Loucy (cell line): ENCODE results near the gene CFAP298.
A peak's percentile ranks its signal among the peaks of the same experiment; 100 is the strongest.

Experiments
- H2AFZ ChIP-seq: fragments of 200-600 bp; sonication (generic); 2 replicates; pipeline ENCODE4 v1.6.0; 2016; ENCODE audit warnings: antibody characterized with exemption, mild to moderate bottlenecking, low read length, moderate library complexity
- H3F3A ChIP-seq: fragments of 200-600 bp; 2 replicates; pipeline ENCODE4 v1.6.0; 2016; ENCODE audit warnings: antibody characterized with exemption, low read depth, mild to moderate bottlenecking
- H3K27me3 ChIP-seq: fragments of 200-600 bp; sonication (generic); 2 replicates; pipeline ENCODE4 v1.6.1; 2014; ENCODE audit warnings: low read length, mild to moderate bottlenecking; ENCODE audit not compliant: insufficient read depth, poor library complexity, severe bottlenecking
- H3K36me3 ChIP-seq: fragments of 200-600 bp; sonication (generic); 2 replicates; pipeline ENCODE4 v1.6.1; 2016; ENCODE audit warnings: low read length; ENCODE audit not compliant: insufficient read depth
- H3K4me1 ChIP-seq: fragments of 200-600 bp; sonication (generic); 2 replicates; pipeline ENCODE4 v1.5.1; 2014; ENCODE audit warnings: low read length, mild to moderate bottlenecking; ENCODE audit not compliant: insufficient read depth, poor library complexity, severe bottlenecking
- H3K4me2 ChIP-seq: fragments of 200-600 bp; sonication (generic); 2 replicates; pipeline ENCODE4 v1.6.0; 2014; ENCODE audit warnings: antibody characterized with exemption, low read length, low read depth, mild to moderate bottlenecking; ENCODE audit not compliant: poor library complexity, severe bottlenecking
- H3K4me3 ChIP-seq: fragments of 200-600 bp; sonication (generic); 2 replicates; pipeline ENCODE4 v1.5.1; 2014; ENCODE audit warnings: low read length, mild to moderate bottlenecking, mixed read lengths; ENCODE audit not compliant: poor library complexity, severe bottlenecking
- H3K79me2 ChIP-seq: fragments of 200-600 bp; sonication (generic); 2 replicates; pipeline ENCODE4 v1.6.1; 2014; ENCODE audit warnings: low read length; ENCODE audit not compliant: insufficient read depth
- H3K9ac ChIP-seq: fragments of 200-600 bp; sonication (generic); 2 replicates; pipeline ENCODE4 v1.6.0; 2014; ENCODE audit warnings: mild to moderate bottlenecking, low read depth, low read length, moderate library complexity; ENCODE audit not compliant: poor library complexity, severe bottlenecking
- H3K9me2 ChIP-seq: fragments of 200-600 bp; sonication (generic); replicated peaks from 2 replicates; pipeline ENCODE4 v1.6.1; 2016; ENCODE audit warnings: low read depth, low read length, mixed read lengths
- H3K9me3 ChIP-seq: fragments of 200-600 bp; sonication (generic); 2 replicates; pipeline ENCODE4 v1.6.1; 2014; ENCODE audit warnings: mild to moderate bottlenecking, antibody characterized with exemption, low read length, low read depth; ENCODE audit not compliant: insufficient read depth
- H4K20me1 ChIP-seq: fragments of 200-600 bp; sonication (generic); 2 replicates; pipeline ENCODE4 v1.6.0; 2014; ENCODE audit warnings: antibody characterized with exemption, low read length, mild to moderate bottlenecking; ENCODE audit not compliant: insufficient read depth, poor library complexity, severe bottlenecking
- EZH2phosphoT487 ChIP-seq: fragments of 200-600 bp; IDR thresholded peaks from 2 replicates; pipeline ENCODE4 v1.6.1; 2018; ENCODE audit warnings: antibody characterized with exemption, mild to moderate bottlenecking, moderate library complexity, borderline replicate concordance
- TF ChIP-seq, protein P1 (sequence below): fragments of 200-600 bp; sonication (generic); conservative IDR thresholded peaks from 2 replicates; pipeline ENCODE4 v1.5.1; 2014; ENCODE audit warnings: mild to moderate bottlenecking, antibody characterized with exemption, low read length

CFAP298 gene

DNA sequence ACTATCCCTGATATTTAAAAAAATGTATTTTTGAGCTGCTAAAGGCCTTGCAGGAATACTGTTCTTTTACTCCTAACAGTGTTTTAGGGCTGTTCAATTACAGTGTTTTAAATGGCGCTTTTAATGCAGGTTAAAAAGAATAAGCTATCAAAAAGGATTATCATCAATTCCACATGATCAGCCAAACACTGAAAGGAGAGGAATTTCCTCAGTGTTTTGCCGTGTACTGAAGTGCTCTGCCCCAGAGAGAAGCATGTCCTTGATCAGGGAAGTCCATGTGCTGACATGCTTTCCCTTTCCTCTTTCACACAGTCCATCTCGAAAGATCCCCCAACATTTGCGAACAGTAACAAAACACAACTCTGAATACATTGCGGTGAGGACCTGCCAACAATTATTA is 3.3 kb downstream of the CFAP298 start:
- no peak overlapping the region for H2AFZ ChIP-seq
- no peaks in the 10 kb centered on the region for H3F3A ChIP-seq
- H3K79me2 ChIP-seq, result peaks cover 23% of the 10 kb centered on the region
- peaks cover 29% of the 10 kb centered on the region; the same call in 1 of the 2 replicates for H3K36me3 ChIP-seq
- peaks cover 15% of the 10 kb centered on the region for H3K4me1 ChIP-seq
- H3K27me3 ChIP-seq, result no peaks in the 10 kb centered on the region
- TF ChIP-seq, protein P1, sequence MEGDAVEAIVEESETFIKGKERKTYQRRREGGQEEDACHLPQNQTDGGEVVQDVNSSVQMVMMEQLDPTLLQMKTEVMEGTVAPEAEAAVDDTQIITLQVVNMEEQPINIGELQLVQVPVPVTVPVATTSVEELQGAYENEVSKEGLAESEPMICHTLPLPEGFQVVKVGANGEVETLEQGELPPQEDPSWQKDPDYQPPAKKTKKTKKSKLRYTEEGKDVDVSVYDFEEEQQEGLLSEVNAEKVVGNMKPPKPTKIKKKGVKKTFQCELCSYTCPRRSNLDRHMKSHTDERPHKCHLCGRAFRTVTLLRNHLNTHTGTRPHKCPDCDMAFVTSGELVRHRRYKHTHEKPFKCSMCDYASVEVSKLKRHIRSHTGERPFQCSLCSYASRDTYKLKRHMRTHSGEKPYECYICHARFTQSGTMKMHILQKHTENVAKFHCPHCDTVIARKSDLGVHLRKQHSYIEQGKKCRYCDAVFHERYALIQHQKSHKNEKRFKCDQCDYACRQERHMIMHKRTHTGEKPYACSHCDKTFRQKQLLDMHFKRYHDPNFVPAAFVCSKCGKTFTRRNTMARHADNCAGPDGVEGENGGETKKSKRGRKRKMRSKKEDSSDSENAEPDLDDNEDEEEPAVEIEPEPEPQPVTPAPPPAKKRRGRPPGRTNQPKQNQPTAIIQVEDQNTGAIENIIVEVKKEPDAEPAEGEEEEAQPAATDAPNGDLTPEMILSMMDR, result no peak
- no peak for TF ChIP-seq EZH2phosphoT487
- H3K4me2 ChIP-seq, result peak overlapping the region; percentile 86
- H3K4me3 ChIP-seq, result no peak overlapping the region
- no peaks in the 10 kb centered on the region for H3K9me3 ChIP-seq
- H4K20me1 ChIP-seq, result peaks cover 14% of the 10 kb centered on the region
- H3K9ac ChIP-seq, result no peak overlapping the region
- no peaks in the 10 kb centered on the region for H3K9me2 ChIP-seq

DNA sequence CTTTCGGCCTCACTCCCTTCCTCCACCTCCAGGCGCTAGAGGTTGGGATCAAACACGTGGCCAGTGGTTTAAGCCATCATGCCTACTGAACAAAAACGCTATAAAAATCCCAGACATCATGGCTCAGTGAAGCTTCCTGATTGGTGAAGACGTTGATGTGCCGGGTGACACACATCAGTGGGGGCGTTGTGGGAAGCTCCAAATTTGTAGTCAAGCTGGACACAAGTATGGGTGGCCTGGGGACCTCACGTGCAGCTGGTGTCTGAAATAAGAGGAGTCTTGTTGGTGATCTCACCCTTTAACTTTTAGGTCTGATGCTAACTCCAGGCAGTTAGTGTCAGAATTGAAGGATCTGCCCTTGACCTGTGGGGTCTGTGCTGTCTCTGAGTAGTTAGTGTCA is 6.7 kb downstream of the CFAP298 start:
- no peaks in the 10 kb centered on the region; the same call in 1 of the 2 replicates for H3F3A ChIP-seq

DNA sequence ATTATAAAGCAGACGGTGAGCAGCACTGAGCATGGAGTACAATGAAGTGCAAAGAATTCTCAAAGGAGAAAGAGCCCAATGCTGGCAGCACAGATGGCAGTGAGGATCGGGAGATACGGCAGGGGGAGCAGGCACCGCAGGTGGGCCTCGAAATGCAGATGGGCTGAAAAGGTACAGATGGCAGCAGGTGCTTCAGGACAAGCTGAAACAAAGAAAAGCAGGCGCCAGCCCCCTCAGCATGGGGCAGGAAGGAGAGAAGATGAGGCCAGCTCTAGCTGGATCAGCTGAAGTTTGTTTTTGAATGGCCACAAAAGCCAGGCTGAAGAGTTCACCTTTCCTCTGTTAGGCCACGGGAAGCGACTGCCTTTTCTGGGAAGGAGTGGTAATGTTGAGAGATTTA is 7.7 kb downstream of the CFAP298 start:
- Histone ChIP-seq H3K4me3 (no peak overlapping the region), H3K27me3 (no peaks in the 10 kb centered on the region), H3K4me1 (no peaks in the 10 kb centered on the region), H3K4me2 (no peak overlapping the region), H4K20me1 (no peaks in the 10 kb centered on the region), H3F3A (no peaks in the 10 kb centered on the region; the same call in 1 of the 2 replicates), H3K9me2 (no peaks in the 10 kb centered on the region), H3K9me3 (no peaks in the 10 kb centered on the region), H2AFZ (no peak overlapping the region), H3K9ac (no peak overlapping the region), H3K36me3 (peaks cover 40% of the 10 kb centered on the region; the same call in 1 of the 2 replicates), H3K79me2 (no peaks in the 10 kb centered on the region; the same call in 1 of the 2 replicates)
- TF ChIP-seq, protein P1, result no peak
- TF ChIP-seq EZH2phosphoT487, result no peak

More for the DNA sequence above, 6.7 kb downstream of the CFAP298 start:
- H3K9ac ChIP-seq, result no peak overlapping the region
- no peaks in the 10 kb centered on the region for H3K9me3 ChIP-seq
- H3K4me2 ChIP-seq, result no peak overlapping the region
- peaks cover 7% of the 10 kb centered on the region for H4K20me1 ChIP-seq
- peaks cover 7% of the 10 kb centered on the region for H3K4me1 ChIP-seq
- H3K79me2 ChIP-seq, result peaks cover 10% of the 10 kb centered on the region
- H3K9me2 ChIP-seq, result no peaks in the 10 kb centered on the region
- TF ChIP-seq, protein P1, result no peak
- no peak for TF ChIP-seq EZH2phosphoT487
- H3K36me3 ChIP-seq, result peaks cover 37% of the 10 kb centered on the region; the same call in 1 of the 2 replicates
- H2AFZ ChIP-seq, result no peak overlapping the region
- no peaks in the 10 kb centered on the region for H3K27me3 ChIP-seq
- H3K4me3 ChIP-seq, result no peak overlapping the region
